Skeletal muscle satellite cell (primary cell): ENCODE data around the gene DENND10.

Experiments
- H3K27me3 ChIP-seq: 2 replicates; pipeline ENCODE4 v1.7.0; 2013; ENCODE audit warnings: low read length; ENCODE audit not compliant: control insufficient read depth, insufficient read depth
- H3K36me3 ChIP-seq: 2 replicates; pipeline ENCODE4 v1.7.0; 2013; ENCODE audit warnings: mild to moderate bottlenecking, control low read depth, low read length; ENCODE audit not compliant: insufficient read depth
- H3K4me1 ChIP-seq: 2 replicates; pipeline ENCODE4 v1.7.0; 2013; ENCODE audit warnings: low read length; ENCODE audit not compliant: control insufficient read depth, insufficient read depth
- H3K4me2 ChIP-seq: 2 replicates; pipeline ENCODE4 v1.7.0; 2013; ENCODE audit warnings: mild to moderate bottlenecking, low read length
- H3K4me3 ChIP-seq: 2 replicates; pipeline ENCODE4 v1.7.0; 2013; ENCODE audit warnings: low read length
- H3K9ac ChIP-seq: 2 replicates; pipeline ENCODE4 v1.7.0; 2013; ENCODE audit warnings: mild to moderate bottlenecking, low read depth, low read length, moderate library complexity
- H3K9me3 ChIP-seq: replicated peaks from 2 replicates; pipeline ENCODE4 v1.7.0; 2013; ENCODE audit warnings: mild to moderate bottlenecking, control low read depth, low read length

Gene DENND10

GRCh38 chr10:119118231-119118630 lies 14.3 kb downstream of the DENND10 start:
- peaks cover 12% of the 10 kb centered on the region for H3K4me1 ChIP-seq
- no peaks in the 10 kb centered on the region for H3K27me3 ChIP-seq
- H3K9me3 ChIP-seq: no peaks in the 10 kb centered on the region
- H3K9ac ChIP-seq: no peak overlapping the region
- H3K4me2 ChIP-seq: no peak overlapping the region
- H3K4me3 ChIP-seq: no peak overlapping the region
- peaks cover 41% of the 10 kb centered on the region for H3K36me3 ChIP-seq

- Histone ChIP-seq H3K4me1 (peaks cover under 1% of the 10 kb centered on the region), H3K4me3 (no peak overlapping the region), H3K36me3 (peaks cover 37% of the 10 kb centered on the region), H3K4me2 (no peak overlapping the region), H3K27me3 (no peaks in the 10 kb centered on the region), H3K9ac (no peak overlapping the region), H3K9me3 (no peaks in the 10 kb centered on the region)
Observed at GRCh38 chr10:119119400-119119799, 15.5 kb downstream of the DENND10 start.

DNA sequence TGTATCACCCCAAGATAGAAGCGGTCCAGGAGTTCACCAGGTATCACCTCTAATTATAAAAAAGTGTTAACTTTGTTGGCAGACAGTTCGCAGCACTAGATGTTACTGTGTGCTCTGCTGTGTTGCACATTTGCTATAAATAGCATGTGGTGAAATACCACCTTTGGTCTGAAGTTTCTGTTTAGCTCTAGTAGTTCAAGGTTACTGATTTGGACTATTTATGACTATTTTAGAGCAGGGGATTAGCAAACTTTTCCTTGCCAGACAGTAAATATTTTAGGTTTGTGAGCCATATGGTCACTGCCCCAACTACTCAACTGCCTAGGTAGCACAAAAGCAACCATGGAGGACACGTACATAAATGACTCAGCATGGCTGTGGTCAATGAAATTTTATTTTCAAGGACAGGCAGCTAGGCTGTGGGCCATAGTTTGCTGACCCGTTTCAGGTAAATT lies 16.5 kb downstream of the DENND10 start:
- Histone ChIP-seq H3K4me2 (no peak overlapping the region), H3K27me3 (no peaks in the 10 kb centered on the region), H3K4me3 (no peak overlapping the region), H3K36me3 (peaks cover 40% of the 10 kb centered on the region), H3K9me3 (no peaks in the 10 kb centered on the region), H3K9ac (no peak overlapping the region), H3K4me1 (no peaks in the 10 kb centered on the region)

DNA sequence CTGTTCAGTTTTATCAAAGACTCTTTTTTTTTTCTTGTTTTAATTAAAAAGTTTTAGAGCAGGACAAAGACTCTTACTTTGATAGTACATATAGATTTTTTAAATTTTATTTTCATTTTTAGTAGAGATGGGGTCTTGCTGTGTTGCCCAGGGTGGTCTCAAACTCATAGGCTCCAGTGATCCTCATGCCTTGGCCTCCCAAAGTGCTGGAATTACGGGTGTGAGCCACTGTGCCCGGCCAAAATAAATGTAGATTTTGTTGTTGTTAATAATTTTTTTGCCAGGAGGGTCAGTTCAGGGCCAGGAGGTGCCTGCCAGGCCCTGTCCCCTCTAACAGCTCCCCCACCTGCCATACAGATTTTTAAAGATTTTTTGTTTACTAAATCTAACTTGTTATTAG lies 17.0 kb downstream of the DENND10 start:
- Histone ChIP-seq H3K4me2 (no peak overlapping the region), H3K36me3 (peaks cover 42% of the 10 kb centered on the region), H3K9ac (no peak overlapping the region), H3K27me3 (no peaks in the 10 kb centered on the region), H3K4me1 (no peaks in the 10 kb centered on the region), H3K9me3 (no peaks in the 10 kb centered on the region), H3K4me3 (no peak overlapping the region)

- Histone ChIP-seq H3K36me3 (peaks cover 47% of the 10 kb centered on the region), H3K4me3 (no peak overlapping the region), H3K9me3 (no peaks in the 10 kb centered on the region), H3K4me1 (no peaks in the 10 kb centered on the region), H3K9ac (no peak overlapping the region), H3K4me2 (no peak overlapping the region), H3K27me3 (no peaks in the 10 kb centered on the region)
Observed at GRCh38 chr10:119125942-119126341, 22.0 kb downstream of the DENND10 start.

GRCh38 chr10:119129721-119130120 lies 25.8 kb downstream of the DENND10 start:
- H3K27me3 ChIP-seq: no peaks in the 10 kb centered on the region
- H3K4me1 ChIP-seq: no peaks in the 10 kb centered on the region
- H3K4me3 ChIP-seq: no peak overlapping the region
- no peaks in the 10 kb centered on the region for H3K9me3 ChIP-seq
- no peak overlapping the region for H3K9ac ChIP-seq
- no peak overlapping the region for H3K4me2 ChIP-seq
- peaks cover 63% of the 10 kb centered on the region for H3K36me3 ChIP-seq

DNA sequence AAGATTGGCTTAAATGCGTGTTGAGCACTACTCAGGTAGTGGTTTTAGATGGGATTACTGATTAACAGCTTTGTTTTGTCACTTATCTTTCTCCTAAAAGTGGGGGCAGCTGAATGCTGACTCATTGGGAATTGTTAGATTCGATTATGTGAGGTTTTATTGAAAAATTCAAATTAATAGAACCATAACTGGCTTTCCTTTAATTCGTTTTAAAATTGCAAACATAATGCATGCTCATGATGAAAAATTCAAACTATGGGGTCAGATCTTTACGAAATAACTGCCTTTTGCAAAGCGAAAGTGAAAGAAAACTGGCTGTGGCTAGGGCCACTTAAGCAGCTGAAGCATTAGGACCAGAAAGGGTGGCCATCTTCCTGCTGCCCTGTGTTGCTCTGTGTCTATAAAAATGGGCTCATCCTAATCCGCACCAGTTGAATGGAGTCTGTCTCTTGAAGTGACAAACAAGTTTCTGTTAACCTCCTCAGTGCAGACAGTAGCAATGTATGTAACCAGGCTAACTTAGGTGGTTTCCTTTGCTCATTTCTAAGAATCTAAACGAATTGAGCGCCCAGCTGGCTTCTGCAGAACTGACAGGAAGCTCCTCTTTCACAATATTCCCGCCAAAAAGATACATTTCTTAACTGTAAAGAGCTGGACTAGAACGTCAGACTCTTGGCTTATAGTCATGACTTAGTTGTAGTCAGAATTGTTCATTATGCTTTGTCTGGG lies 27.8 kb downstream of the DENND10 start:
- Histone ChIP-seq H3K27me3 (no peaks in the 10 kb centered on the region), H3K4me3 (no peak overlapping the region), H3K9ac (peak overlapping the region; percentile 49), H3K4me2 (peak overlapping the region; percentile 67), H3K36me3 (peaks cover 54% of the 10 kb centered on the region), H3K4me1 (peaks cover 6% of the 10 kb centered on the region), H3K9me3 (no peaks in the 10 kb centered on the region)

DNA sequence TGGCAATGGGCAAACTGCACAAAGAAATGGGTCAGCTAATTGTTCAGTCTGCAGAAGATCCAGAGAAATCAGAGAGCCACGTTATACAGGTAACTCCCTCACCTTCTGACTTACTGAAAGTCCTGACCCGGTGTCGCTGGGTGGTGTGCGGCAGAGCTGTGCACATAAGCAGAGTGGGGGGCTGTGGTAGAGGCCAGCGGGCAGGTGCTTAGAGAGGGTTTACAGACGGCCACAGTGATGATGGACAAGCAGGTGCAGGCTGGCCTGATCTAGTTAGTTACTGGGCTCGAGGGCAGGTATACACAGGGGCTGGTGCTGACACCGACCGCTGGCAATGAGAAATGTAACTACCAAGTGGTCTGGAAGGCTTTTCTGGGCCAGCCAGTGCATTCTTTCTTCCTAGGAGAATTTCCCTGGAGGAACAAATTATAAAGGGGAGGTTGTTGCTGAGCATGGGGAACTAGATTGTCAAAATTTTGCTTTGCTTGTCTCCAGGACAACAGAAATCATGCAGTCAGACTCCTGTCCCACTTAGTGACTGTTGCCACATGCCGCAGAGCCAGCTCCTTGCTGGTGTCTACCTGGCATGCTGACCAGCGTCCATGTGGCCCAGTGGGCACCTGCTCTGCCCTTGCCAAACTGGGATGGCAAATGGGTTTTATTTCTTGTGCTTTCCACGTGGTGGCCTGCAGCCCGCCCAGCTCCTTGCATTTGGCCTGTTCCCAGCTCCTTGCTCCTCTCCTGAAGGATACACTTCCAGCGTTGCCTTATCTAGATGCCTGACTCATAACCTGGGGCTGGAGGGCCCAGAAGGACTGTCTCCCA lies 28.8 kb downstream of the DENND10 start:
- H3K4me2 ChIP-seq: no peak overlapping the region
- H3K27me3 ChIP-seq: no peaks in the 10 kb centered on the region
- peaks cover 6% of the 10 kb centered on the region for H3K4me1 ChIP-seq
- H3K4me3 ChIP-seq: no peak overlapping the region
- no peak overlapping the region for H3K9ac ChIP-seq
- H3K36me3 ChIP-seq: peaks cover 53% of the 10 kb centered on the region
- no peaks in the 10 kb centered on the region for H3K9me3 ChIP-seq

GRCh38 chr10:119133949-119134348 lies 30.0 kb downstream of the DENND10 start:
- H3K36me3 ChIP-seq: peaks cover 46% of the 10 kb centered on the region
- H3K4me3 ChIP-seq: no peak overlapping the region
- H3K4me2 ChIP-seq: no peak overlapping the region
- H3K4me1 ChIP-seq: peaks cover 6% of the 10 kb centered on the region
- no peaks in the 10 kb centered on the region for H3K9me3 ChIP-seq
- no peaks in the 10 kb centered on the region for H3K27me3 ChIP-seq
- H3K9ac ChIP-seq: no peak overlapping the region

DNA sequence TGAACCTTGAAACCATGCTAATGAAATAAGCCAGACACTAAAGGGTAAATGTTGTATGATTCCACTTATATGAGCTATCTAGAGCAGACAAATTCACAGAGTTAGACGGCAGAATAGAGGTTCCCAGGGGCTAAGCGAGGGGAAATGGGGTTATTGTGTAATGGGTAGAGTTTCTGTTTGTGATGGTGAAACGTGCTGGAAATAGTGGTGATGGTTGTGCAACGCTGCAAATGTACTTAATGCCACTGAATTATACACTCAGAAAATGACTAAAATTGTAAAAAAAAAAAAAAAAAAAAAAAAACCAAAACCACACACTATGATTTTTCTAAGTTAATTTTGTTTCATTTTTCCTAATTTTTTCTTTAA lies 31.6 kb downstream of the DENND10 start:
- Histone ChIP-seq H3K9ac (no peak overlapping the region), H3K27me3 (no peaks in the 10 kb centered on the region), H3K36me3 (peaks cover 32% of the 10 kb centered on the region), H3K9me3 (no peaks in the 10 kb centered on the region), H3K4me1 (peaks cover 6% of the 10 kb centered on the region), H3K4me3 (no peak overlapping the region), H3K4me2 (no peak overlapping the region)

- H3K4me2 ChIP-seq: no peak overlapping the region
- peaks cover 27% of the 10 kb centered on the region for H3K36me3 ChIP-seq
- no peak overlapping the region for H3K4me3 ChIP-seq
- peaks cover 6% of the 10 kb centered on the region for H3K4me1 ChIP-seq
- H3K9ac ChIP-seq: no peak overlapping the region
- no peaks in the 10 kb centered on the region for H3K27me3 ChIP-seq
- no peaks in the 10 kb centered on the region for H3K9me3 ChIP-seq
Observed at GRCh38 chr10:119136084-119136483, 32.2 kb downstream of the DENND10 start.
